ENCODE measurements around the gene DNAJC9.

- TF ChIP-seq CTCF (IDR thresholded peaks at IDR 0.05) = peak in 1 of 7 experiments; percentile 33
- TF ChIP-seq POLR2A (IDR thresholded peaks at IDR 0.05) = peak; percentile 85 to 97 (median 97)
These were observed at the start of gene DNAJC9 for GRCh38 chr10:73246646-73247508.
